Mammary epithelial cell (primary cell): ENCODE data around the gene SIGLEC6.

ENCODE experiments used
- CTCF ChIP-seq, 2 donors: IDR thresholded peaks in 1 of 2; conservative IDR thresholded peaks in 1 of 2; 2 replicates each; pipeline ENCODE4 v1.5.1; 2011 to 2012; ENCODE audit warnings: inconsistent platforms in 2 of 2, low read length in 2 of 2, mild to moderate bottlenecking in 2 of 2, control low read depth in 1 of 2, low read depth in 1 of 2; ENCODE audit not compliant: insufficient read depth in 1 of 2; ENCODE audit errors: extremely low read depth in 1 of 2
- EZH2 ChIP-seq: IDR thresholded peaks from 2 replicates; pipeline ENCODE4 v1.6.1; 2012; ENCODE audit warnings: low read length, inconsistent platforms, borderline replicate concordance

GRCh38 chr19:51489113-51489512 is 42.4 kb downstream of the SIGLEC6 start:
- no peak for TF ChIP-seq EZH2
- no peak for TF ChIP-seq CTCF (conservative IDR thresholded peaks at IDR 0.05 in 1 of 2, IDR thresholded peaks at IDR 0.05 in 1 of 2; ENCODE audit: extremely low read depth in 1 of 2, insufficient read depth in 1 of 2, low read depth in 1 of 2, low read length in 2 of 2)
